Ovary (tissue), 9 donors: ENCODE measurements around the gene ZC3H8. TPM values are rescaled to one million over a fixed set of nuclear protein-coding genes. Genes with fewer than 3 reads are reported as not detected.

ENCODE experiments used
- DNase-seq, 5 donors: peaks; one replicate each; pipeline ENCODE4 v3.0.0-alpha.2; 2019 to 2020
- H3K27ac ChIP-seq, 2 donors: fragments of 200-600 bp; one replicate each; pipeline versions ENCODE4 v1.5.1 to v1.8.0; 2019 to 2022
- H3K27me3 ChIP-seq: fragments of 200-600 bp; one replicate; pipeline ENCODE4 v1.8.0; 2022
- H3K36me3 ChIP-seq: fragments of 200-600 bp; sonication (generic); one replicate; pipeline ENCODE4 v1.5.1; 2019
- H3K4me1 ChIP-seq: one replicate; pipeline ENCODE4 v1.8.1; 2013; ENCODE audit warnings: mild to moderate bottlenecking, moderate library complexity; ENCODE audit not compliant: insufficient read depth
- H3K4me3 ChIP-seq: fragments of 200-600 bp; sonication (generic); one replicate; pipeline ENCODE4 v1.5.1; 2017
- H3K9me3 ChIP-seq, 2 donors: fragments of 200-600 bp in 1 of 2; sonication (generic) in 1 of 2; one replicate each; pipeline versions ENCODE4 v1.5.1 to v1.8.1; 2013 to 2019; ENCODE audit warnings: mild to moderate bottlenecking in 1 of 2, moderate library complexity in 1 of 2
- EP300 ChIP-seq: sonication (generic); formaldehyde crosslinking; IDR thresholded peaks from one replicate; pipeline ENCODE4 v1.6.1; 2017; ENCODE audit warnings: antibody characterized with exemption
- POLR2A ChIP-seq: fragments of 450-650 bp; IDR thresholded peaks from one replicate; pipeline ENCODE4 v1.6.1; 2017; ENCODE audit warnings: antibody characterized with exemption, mild to moderate bottlenecking, moderate library complexity
- WGBS, 3 donors: extraction: QIAGEN DNeasy Blood & Tissue Kit in 1 of 3; methylation state at CpG; one replicate each; pipeline versions ENCODE4 v1.1.5 to v1.1.7; 2013 to 2017; 5-methylcytosine and 5-hydroxymethylcytosine counted together
- intact Hi-C, 4 donors: fragments of 100-400 bp; cut with DNase I; formaldehyde crosslinking; loops; one replicate each; pipeline versions ENCODE4 v1.11.0 to v1.15.1; 2022 to 2023
- polyA plus RNA-seq, 2 donors: library from polyadenylated mRNA; stranded (reverse); fragments of 200-250 nt in 1 of 2; fragments of 350-450 nt in 1 of 2; fragmentation: Illumina TruSeq in 1 of 2; extraction: RNeasy Lipid Tissue Mini Kit (QIAGEN cat#74804) in 1 of 2; gene quantifications; one replicate each; pipeline ENCODE4 v1.2.3, GENCODE V29; 2013 to 2014
- total RNA-seq, 7 donors: library from RNA; depleted of rRNA in 2 of 7; stranded (reverse); fragments of >200 nt in 2 of 7; fragmentation: NEBNext Ultra II Directional in 3 of 7; extraction: Animal tissue kit (Norgen Biotek cat#: 25700) in 3 of 7; gene quantifications; one replicate each; pipeline versions ENCODE4 v1.1.0 to v1.2.4, GENCODE V29; 2016 to 2023
- TF ChIP-seq, protein P1 (sequence below), 3 donors: fragments of 450-650 bp in 2 of 3; fragments of 200-600 bp in 1 of 3; IDR thresholded peaks; one replicate each; pipeline versions ENCODE4 v1.5.1 to v1.8.0; 2016 to 2022; ENCODE audit warnings: antibody characterized with exemption in 3 of 3, mild to moderate bottlenecking in 1 of 3
- donor health status: DM: no; HTN: no; CAD: no; lungs with moderate emphysema.
- donor health status: DM: no; HTN: no; CAD: no.
- donor health status: Bipolar disorder and iron deficiency.
- donor health status: DM: yes; HTN: yes; CAD: no.
- donor health status: DM: no; HTN: no; CAD: no.
- donor health status: DM: yes; HTN: yes; CAD: no.

Gene ZC3H8
- total and polyA plus RNA-seq, 9 donors: 4.9 to 36.2 (median 10.9) TPM

DNA sequence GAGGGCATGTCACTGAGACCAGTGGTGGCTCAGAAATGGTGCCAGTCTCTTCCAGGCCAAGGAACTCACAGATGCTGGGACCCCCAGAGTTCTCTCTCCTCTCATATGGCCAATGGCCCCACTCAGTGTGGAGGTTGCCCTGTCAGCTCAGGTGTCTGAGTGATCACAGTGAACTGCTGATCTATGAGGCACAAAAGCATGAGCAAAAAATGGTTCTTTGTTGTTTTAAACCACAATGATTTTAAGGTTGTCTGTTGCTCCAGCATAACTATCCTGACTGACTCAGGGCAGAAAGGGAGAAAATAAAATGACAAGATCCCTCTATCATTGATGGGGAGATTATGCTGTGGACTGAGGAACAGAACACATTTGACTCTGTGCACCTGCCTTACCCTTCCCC is 58.9 kb downstream of the ZC3H8 start:
- Histone ChIP-seq H3K27ac (no peak overlapping the region), H3K27me3 (no peaks in the 10 kb centered on the region), H3K4me3 (no peak overlapping the region), H3K9me3 (no peaks in the 10 kb centered on the region), H3K36me3 (no peaks in the 10 kb centered on the region), H3K4me1 (no peaks in the 10 kb centered on the region)
- intact Hi-C loops: no loop called here
- DNase-seq: no peak
- TF ChIP-seq EP300 (no peak), POLR2A (no peak)
- TF ChIP-seq, protein P1, sequence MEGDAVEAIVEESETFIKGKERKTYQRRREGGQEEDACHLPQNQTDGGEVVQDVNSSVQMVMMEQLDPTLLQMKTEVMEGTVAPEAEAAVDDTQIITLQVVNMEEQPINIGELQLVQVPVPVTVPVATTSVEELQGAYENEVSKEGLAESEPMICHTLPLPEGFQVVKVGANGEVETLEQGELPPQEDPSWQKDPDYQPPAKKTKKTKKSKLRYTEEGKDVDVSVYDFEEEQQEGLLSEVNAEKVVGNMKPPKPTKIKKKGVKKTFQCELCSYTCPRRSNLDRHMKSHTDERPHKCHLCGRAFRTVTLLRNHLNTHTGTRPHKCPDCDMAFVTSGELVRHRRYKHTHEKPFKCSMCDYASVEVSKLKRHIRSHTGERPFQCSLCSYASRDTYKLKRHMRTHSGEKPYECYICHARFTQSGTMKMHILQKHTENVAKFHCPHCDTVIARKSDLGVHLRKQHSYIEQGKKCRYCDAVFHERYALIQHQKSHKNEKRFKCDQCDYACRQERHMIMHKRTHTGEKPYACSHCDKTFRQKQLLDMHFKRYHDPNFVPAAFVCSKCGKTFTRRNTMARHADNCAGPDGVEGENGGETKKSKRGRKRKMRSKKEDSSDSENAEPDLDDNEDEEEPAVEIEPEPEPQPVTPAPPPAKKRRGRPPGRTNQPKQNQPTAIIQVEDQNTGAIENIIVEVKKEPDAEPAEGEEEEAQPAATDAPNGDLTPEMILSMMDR (IDR thresholded peaks at IDR 0.05): no peak

DNA sequence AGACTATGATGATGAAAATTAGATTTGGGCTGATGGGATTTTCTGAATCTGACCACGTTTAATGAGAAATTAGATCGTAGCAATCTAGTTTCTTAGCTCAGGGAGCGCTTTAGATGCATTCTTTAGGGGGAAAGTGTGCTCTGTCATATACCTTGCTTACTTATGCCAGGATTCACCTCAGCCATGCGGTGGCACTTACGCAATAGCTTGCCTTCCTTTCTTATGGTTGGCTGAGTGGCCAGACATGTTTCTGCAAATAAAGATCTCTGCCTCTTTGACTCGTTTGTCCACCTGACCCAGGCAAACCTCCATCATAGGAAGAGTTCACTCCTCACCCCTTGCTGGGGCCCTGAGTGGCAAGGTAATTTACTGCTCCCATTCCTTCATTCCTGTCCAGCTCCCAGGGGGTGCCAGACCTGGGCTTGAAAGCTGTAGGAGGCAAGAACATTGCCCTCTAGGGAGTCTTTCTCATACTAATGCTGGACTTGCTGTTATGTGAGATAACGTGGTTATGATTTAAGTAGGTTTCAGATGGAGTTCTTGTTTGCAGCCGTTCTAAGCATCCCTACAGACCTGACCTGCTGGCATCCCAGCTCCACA is 59.6 kb downstream of the ZC3H8 start:
- Histone ChIP-seq H3K9me3 (no peaks in the 10 kb centered on the region), H3K27ac (no peak overlapping the region), H3K36me3 (no peaks in the 10 kb centered on the region), H3K27me3 (no peaks in the 10 kb centered on the region), H3K4me3 (no peak overlapping the region), H3K4me1 (no peaks in the 10 kb centered on the region)
- intact Hi-C loops: no loop called here
- TF ChIP-seq EP300 (no peak), POLR2A (no peak)
- TF ChIP-seq, protein P1 (IDR thresholded peaks at IDR 0.05): no peak
- DNase-seq: no peak
- WGBS, 3 donors: 69 to 73% (median 71%) methylated on average over 8 of the region's 8 CpGs

DNA sequence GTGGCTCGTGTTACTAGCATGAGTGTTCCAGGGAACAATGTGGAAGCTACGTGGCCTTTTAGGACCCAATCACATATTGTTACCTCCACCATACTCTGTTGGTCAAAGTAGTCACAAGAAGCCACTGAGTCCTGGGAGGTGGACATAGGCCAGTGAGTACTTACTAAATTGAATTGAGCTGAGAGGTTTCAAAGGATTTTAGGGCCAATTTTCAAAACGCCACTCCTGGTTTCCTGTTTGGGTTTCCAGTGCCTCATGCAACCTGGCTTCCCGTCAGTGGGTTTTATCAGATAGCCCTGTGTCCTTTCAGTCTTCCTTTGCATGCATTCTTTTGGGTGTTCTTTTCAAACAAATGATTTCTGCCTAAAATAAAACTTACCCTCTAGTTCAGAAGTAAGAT is 60.4 kb downstream of the ZC3H8 start:
- TF ChIP-seq, protein P1 (IDR thresholded peaks at IDR 0.05): no peak
- no peak for TF ChIP-seq POLR2A
- no peak for TF ChIP-seq EP300
- Histone ChIP-seq H3K9me3 (no peaks in the 10 kb centered on the region), H3K4me3 (no peak overlapping the region), H3K27me3 (no peaks in the 10 kb centered on the region), H3K4me1 (no peaks in the 10 kb centered on the region), H3K27ac (no peak overlapping the region), H3K36me3 (no peaks in the 10 kb centered on the region)
- intact Hi-C loops: no loop called here
- 61 to 80% (median 73%) methylated on average over 4 of the region's 4 CpGs for WGBS, 3 donors
- DNase-seq: no peak

DNA sequence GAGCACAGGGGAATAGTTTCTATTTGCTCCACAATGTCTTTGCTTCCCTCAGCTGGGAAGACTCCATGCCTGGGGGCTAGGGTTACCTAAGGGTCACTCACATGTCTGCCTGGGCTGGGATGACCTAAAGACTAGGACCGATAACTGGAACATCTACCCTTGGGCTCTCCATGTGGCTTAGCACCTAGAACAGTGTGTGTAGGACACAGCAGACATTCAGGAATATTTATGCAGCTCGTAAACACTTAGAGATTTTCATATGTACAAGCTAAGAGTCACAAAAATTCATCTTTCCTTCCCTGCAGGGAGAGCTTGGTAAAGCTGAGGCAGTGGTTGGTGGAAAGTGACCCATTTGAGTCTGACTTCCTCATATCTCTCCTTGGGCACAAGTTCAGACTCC is 60.8 kb downstream of the ZC3H8 start:
- no peak for TF ChIP-seq POLR2A
- H3K27ac ChIP-seq: no peak overlapping the region
- no peaks in the 10 kb centered on the region for H3K36me3 ChIP-seq
- no peaks in the 10 kb centered on the region for H3K9me3 ChIP-seq
- no peaks in the 10 kb centered on the region for H3K4me1 ChIP-seq
- no peak for DNase-seq
- no peaks in the 10 kb centered on the region for H3K27me3 ChIP-seq
- no peak overlapping the region for H3K4me3 ChIP-seq
- intact Hi-C loops: no loop called here
- WGBS, 3 donors: 91 to 98% (median 92%) methylated on average over 2 of the region's 2 CpGs

DNA sequence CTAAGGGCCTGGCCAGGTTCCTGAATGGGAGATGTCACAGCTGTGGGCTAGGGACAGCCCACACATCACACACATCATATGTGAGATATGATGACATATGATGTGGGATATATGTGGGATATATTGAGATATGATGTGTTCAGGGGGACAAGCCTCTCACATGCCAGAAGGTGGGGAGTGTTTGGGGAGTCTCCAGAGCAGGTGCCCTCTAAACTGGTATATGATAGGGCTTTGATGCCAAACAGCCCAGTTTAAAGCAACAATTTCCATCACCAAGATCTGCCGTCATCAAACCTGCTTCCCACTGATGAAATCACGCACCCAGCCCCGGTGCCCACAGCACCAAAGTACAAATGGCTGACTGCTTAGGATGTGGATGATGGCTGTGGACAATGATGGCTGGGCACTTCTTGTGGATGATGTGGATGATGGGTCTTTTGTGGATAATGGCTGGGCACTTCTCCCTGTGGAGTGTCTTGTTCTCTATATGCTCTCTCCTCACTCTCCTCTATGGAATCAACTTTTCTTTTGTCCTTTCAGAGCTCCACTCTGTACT is 65.8 kb downstream of the ZC3H8 start:
- 91 to 94% (median 93%) methylated on average over 3 of the region's 3 CpGs for WGBS, 3 donors
- no peaks in the 10 kb centered on the region for H3K36me3 ChIP-seq
- TF ChIP-seq, protein P1 (IDR thresholded peaks at IDR 0.05): no peak
- no peak for TF ChIP-seq EP300
- TF ChIP-seq POLR2A: no peak
- intact Hi-C loops: no loop called here
- H3K4me1 ChIP-seq: no peaks in the 10 kb centered on the region
- DNase-seq: no peak
- H3K27me3 ChIP-seq: no peaks in the 10 kb centered on the region
- no peaks in the 10 kb centered on the region for H3K9me3 ChIP-seq
- H3K27ac ChIP-seq: no peak overlapping the region
- H3K4me3 ChIP-seq: no peak overlapping the region
